ENCODE data around the gene SFI1. TPM values are rescaled to one million over a fixed set of nuclear protein-coding genes. Genes with fewer than 3 reads are reported as not detected.
"Not testable (repeated sequence)": the region's sequence is repeated elsewhere in the genome, so short reads cannot be mapped to it uniquely, and the experiment has no call there.

Gene SFI1
- total RNA-seq, 3 donors from 2014 or later (not counting 1 experiment from before 2014, with no cell fraction given), result 208 to 225 (median 217) TPM

DNA sequence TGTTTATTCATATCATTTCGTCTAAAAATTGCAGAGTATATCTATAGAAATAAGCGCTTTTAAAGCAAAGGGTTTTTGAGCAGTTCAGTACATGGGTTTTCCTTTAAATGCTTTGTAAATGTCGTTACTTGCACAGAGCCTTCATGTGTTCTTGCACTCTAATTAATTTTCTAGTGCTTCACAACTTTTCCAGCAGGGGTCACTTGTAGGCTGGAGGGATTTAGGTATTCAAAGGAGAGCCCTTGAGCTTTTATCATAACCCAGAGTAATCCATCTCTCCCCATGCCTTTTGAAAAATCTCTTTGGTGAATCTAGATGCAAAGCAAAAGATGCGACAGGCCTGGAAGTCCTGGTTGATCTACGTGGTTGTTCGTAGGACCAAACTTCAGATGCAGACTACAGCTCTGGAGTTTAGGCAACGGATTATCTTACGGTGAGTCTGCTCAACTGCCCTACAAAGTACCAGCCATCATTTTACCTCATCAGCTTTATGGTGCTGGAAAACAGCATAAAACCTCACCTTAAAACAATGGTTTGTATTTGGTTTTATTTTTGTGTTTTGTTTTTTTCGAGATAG lies 60.4 kb downstream of the SFI1 start:
- Mint-ChIP-seq H3K36me3 (no peaks in the 10 kb centered on the region), H3K27me3 (ENCODE audit: low read depth in 2 of 2) (no peaks in the 10 kb centered on the region), H3K4me3 (no peak overlapping the region), H3K27ac (no peak overlapping the region), H3K4me1 (peaks cover 10 to 15% of the 10 kb centered on the region in 2 donors), H3K9me3 (no peaks in the 10 kb centered on the region)
- Histone ChIP-seq H3K36me3 (ENCODE audit: control insufficient read depth, insufficient read depth, low read length) (peaks cover 44% of the 10 kb centered on the region), H3K27ac (ENCODE audit: low read length) (no peak overlapping the region), H3K27me3 (ENCODE audit: control insufficient read depth, insufficient read depth, low read length) (no peaks in the 10 kb centered on the region), H3K4me3 (ENCODE audit: low read length) (no peak overlapping the region), H3K9me3 (ENCODE audit: control insufficient read depth, insufficient read depth, low read length) (no peaks in the 10 kb centered on the region), H3K4me1 (ENCODE audit: control insufficient read depth, insufficient read depth, low read length) (peaks cover 7% of the 10 kb centered on the region)
- DNase-seq (peak in 1 of 2 donors; percentile 49), ATAC-seq (peak in 1 of 3 donors; percentile 52)
- intact Hi-C loops (cut with micrococcal nuclease), result loop anchor here (1.0 kb wide), 1 partner anchor 78 kb away; no protein-coding TSS in a partner anchor
- TF ChIP-seq, protein P1, sequence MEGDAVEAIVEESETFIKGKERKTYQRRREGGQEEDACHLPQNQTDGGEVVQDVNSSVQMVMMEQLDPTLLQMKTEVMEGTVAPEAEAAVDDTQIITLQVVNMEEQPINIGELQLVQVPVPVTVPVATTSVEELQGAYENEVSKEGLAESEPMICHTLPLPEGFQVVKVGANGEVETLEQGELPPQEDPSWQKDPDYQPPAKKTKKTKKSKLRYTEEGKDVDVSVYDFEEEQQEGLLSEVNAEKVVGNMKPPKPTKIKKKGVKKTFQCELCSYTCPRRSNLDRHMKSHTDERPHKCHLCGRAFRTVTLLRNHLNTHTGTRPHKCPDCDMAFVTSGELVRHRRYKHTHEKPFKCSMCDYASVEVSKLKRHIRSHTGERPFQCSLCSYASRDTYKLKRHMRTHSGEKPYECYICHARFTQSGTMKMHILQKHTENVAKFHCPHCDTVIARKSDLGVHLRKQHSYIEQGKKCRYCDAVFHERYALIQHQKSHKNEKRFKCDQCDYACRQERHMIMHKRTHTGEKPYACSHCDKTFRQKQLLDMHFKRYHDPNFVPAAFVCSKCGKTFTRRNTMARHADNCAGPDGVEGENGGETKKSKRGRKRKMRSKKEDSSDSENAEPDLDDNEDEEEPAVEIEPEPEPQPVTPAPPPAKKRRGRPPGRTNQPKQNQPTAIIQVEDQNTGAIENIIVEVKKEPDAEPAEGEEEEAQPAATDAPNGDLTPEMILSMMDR (IDR thresholded peaks at IDR 0.05), result peak; percentile 40
- 88% methylated on average over 7 of the region's 9 CpGs for WGBS (ENCODE audit: insufficient coverage)

DNA sequence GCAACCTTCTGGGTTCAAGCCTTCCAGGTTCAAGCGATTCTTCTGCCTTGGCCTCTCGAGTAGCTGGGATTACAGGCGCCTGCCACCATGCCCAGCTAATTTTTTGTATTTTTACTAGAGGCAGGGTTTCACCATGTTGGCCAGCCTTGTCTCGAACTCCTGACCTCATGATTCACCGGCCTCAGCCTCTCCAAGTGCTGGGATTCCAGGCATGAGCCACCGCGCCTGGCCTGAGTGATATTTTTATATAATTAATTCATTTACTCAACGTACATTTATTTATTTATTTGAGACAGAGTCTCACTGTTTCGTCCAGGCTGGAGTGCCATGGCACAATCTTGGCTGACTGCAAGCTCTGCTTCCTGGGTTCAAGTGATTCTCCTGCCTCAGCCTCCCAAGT lies 62.2 kb downstream of the SFI1 start:
- WGBS (ENCODE audit: insufficient coverage), result 98% methylated on average over 7 of the region's 9 CpGs
- H3K27ac ChIP-seq (ENCODE audit: low read length); H3K27ac Mint-ChIP-seq; H3K27me3 Mint-ChIP-seq (ENCODE audit: low read depth in 2 of 2); H3K9me3 Mint-ChIP-seq; H3K27me3 ChIP-seq (ENCODE audit: control insufficient read depth, insufficient read depth, low read length); H3K4me3 Mint-ChIP-seq; H3K9me3 ChIP-seq (ENCODE audit: control insufficient read depth, insufficient read depth, low read length); H3K36me3 Mint-ChIP-seq; ATAC-seq; H3K4me1 ChIP-seq (ENCODE audit: control insufficient read depth, insufficient read depth, low read length); intact Hi-C loops (cut with micrococcal nuclease); H3K4me3 ChIP-seq (ENCODE audit: low read length); DNase-seq; H3K4me1 Mint-ChIP-seq: not testable (repeated sequence)
- peaks cover 44% of the 10 kb centered on the region for H3K36me3 ChIP-seq (ENCODE audit: control insufficient read depth, insufficient read depth, low read length)

DNA sequence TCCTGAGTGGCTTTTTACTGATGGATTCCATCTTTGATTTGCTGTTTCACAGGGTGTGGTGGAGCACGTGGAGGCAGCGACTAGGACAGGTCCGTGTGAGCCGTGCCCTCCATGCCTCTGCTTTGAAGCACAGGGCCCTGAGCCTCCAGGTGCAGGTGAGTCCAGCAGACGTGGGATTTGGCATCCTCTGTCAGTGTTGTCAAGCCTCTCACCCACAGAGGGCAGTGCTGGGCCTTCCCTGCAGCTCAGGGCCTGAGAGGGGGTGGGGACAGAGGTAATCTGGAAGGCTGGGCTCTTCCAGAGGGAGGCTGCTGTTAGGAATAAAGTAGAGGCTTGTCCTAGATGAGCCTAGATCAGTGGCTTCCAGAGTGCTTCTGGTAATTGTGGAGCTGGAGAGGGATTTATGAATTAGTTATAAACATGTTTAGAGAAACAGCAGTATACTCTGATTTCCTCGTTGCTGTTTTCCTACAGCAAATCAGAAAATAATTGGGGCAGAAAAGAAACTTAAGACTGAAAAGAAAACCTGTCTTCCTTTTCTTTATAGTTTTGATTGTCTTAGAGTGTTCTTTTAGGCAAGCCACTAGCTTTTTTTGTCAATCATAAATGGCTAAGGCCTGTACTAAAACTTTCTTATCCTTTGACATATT lies 65.0 kb downstream of the SFI1 start:
- no peaks in the 10 kb centered on the region for H3K36me3 Mint-ChIP-seq

DNA sequence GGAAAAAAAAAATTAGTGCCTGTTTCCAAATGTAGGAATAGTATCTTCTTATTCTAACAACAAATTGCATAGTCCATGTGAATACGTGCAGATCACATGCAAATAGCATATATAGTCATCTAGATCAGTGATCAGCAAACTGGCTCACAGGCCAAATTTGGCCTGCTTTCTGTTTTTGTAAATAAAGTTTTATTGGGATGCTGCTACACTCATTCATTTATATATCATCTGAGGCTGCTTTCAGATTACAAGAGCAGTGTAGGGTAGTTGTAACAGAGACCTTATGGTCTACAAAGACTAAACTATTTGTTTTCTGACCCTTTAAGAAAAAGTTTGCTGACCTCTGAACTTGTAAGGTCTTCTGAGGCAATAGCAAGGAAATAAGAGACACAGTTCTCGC lies 65.6 kb downstream of the SFI1 start:
- intact Hi-C loops (cut with micrococcal nuclease), result no loop called here
- Histone ChIP-seq H3K4me3 (ENCODE audit: low read length) (no peak overlapping the region), H3K9me3 (ENCODE audit: control insufficient read depth, insufficient read depth, low read length) (no peaks in the 10 kb centered on the region), H3K36me3 (ENCODE audit: control insufficient read depth, insufficient read depth, low read length) (peaks cover 41% of the 10 kb centered on the region), H3K27ac (ENCODE audit: low read length) (no peak overlapping the region), H3K4me1 (ENCODE audit: control insufficient read depth, insufficient read depth, low read length) (no peaks in the 10 kb centered on the region), H3K27me3 (ENCODE audit: control insufficient read depth, insufficient read depth, low read length) (no peaks in the 10 kb centered on the region)
- H3K4me1 Mint-ChIP-seq, result peaks cover 0 to under 1% of the 10 kb centered on the region in 2 donors
- TF ChIP-seq, protein P1 (IDR thresholded peaks at IDR 0.05), result no peak
- no peak overlapping the region for H3K4me3 Mint-ChIP-seq
- no peak overlapping the region for H3K27ac Mint-ChIP-seq
- no CpG with 5 or more reads among the region's 2 CpGs for WGBS (ENCODE audit: insufficient coverage)
- no peaks in the 10 kb centered on the region for H3K9me3 Mint-ChIP-seq
- no peaks in the 10 kb centered on the region for H3K27me3 Mint-ChIP-seq (ENCODE audit: low read depth in 2 of 2)
- DNase-seq (no peak), ATAC-seq (no peak)
- no peaks in the 10 kb centered on the region for H3K36me3 Mint-ChIP-seq

More for the DNA sequence above, 65.0 kb downstream of the SFI1 start:
- DNase-seq (peak in 1 of 2 donors; percentile 62), ATAC-seq (peak; percentile 55 to 67 (median 57))
- no peak overlapping the region for H3K4me3 Mint-ChIP-seq
- H3K4me1 Mint-ChIP-seq, result peaks cover 0 to 4% of the 10 kb centered on the region in 2 donors
- H3K36me3 ChIP-seq (ENCODE audit: control insufficient read depth, insufficient read depth, low read length), result peaks cover 42% of the 10 kb centered on the region
- WGBS (ENCODE audit: insufficient coverage), result 79% methylated on average over 6 of the region's 6 CpGs
- intact Hi-C loops (cut with micrococcal nuclease), result no loop called here
- no peaks in the 10 kb centered on the region for H3K4me1 ChIP-seq (ENCODE audit: control insufficient read depth, insufficient read depth, low read length)
- H3K9me3 Mint-ChIP-seq, result no peaks in the 10 kb centered on the region
- H3K27ac ChIP-seq (ENCODE audit: low read length), result no peak overlapping the region
- TF ChIP-seq, protein P1 (IDR thresholded peaks at IDR 0.05), result peak; percentile 27
- peak overlapping the region; percentile 14 to 62 for H3K27ac Mint-ChIP-seq
- no peaks in the 10 kb centered on the region for H3K27me3 ChIP-seq (ENCODE audit: control insufficient read depth, insufficient read depth, low read length)
- H3K4me3 ChIP-seq (ENCODE audit: low read length), result no peak overlapping the region
- no peaks in the 10 kb centered on the region for H3K9me3 ChIP-seq (ENCODE audit: control insufficient read depth, insufficient read depth, low read length)
- H3K27me3 Mint-ChIP-seq (ENCODE audit: low read depth in 2 of 2), result no peaks in the 10 kb centered on the region

Data from natural killer cell (primary cell).